SJCRH30 (cell line): ENCODE data around the gene PIGS. TPM values are rescaled to one million over a fixed set of nuclear protein-coding genes. Genes with fewer than 3 reads are reported as not detected.

Experiments
- DNase-seq, 2 experiments: peaks; one replicate each; pipeline ENCODE4 v3.0.0-alpha.2; 2015 to 2020
- H3K27ac ChIP-seq: fragments of 250-450 bp; sonication (Bioruptor Pico); 2 replicates; pipeline ENCODE4 v1.5.1; 2020; ENCODE audit warnings: mild to moderate bottlenecking, moderate library complexity
- H3K27me3 ChIP-seq: fragments of 250-450 bp; sonication (Bioruptor Pico); 2 replicates; pipeline ENCODE4 v1.5.1; 2020; ENCODE audit warnings: mild to moderate bottlenecking, moderate library complexity
- H3K36me3 ChIP-seq: fragments of 250-450 bp; sonication (Bioruptor Pico); 2 replicates; pipeline ENCODE4 v1.5.1; 2020; ENCODE audit warnings: mild to moderate bottlenecking, moderate library complexity
- H3K4me1 ChIP-seq: fragments of 250-450 bp; sonication (Bioruptor Pico); 2 replicates; pipeline ENCODE4 v1.5.1; 2020; ENCODE audit warnings: mild to moderate bottlenecking, moderate library complexity
- H3K4me3 ChIP-seq: fragments of 250-450 bp; sonication (Bioruptor Pico); 2 replicates; pipeline ENCODE4 v1.5.1; 2020; ENCODE audit warnings: mild to moderate bottlenecking, moderate library complexity
- H3K9me3 ChIP-seq: fragments of 250-450 bp; sonication (Bioruptor Pico); replicated peaks from 2 replicates; pipeline ENCODE4 v1.5.1; 2020; ENCODE audit warnings: mild to moderate bottlenecking, moderate library complexity
- total RNA-seq: library from RNA; depleted of rRNA; stranded (reverse); fragments of >200 nt; shearing (Covaris generic); gene quantifications from 2 replicates; pipeline ENCODE4 v1.2.3, GENCODE V29; 2014

PIGS gene
- total RNA-seq, 1 experiment from 2014 or later, result 41.8 TPM

GRCh38 chr17:28549236-28550132 lies 21.8 kb downstream of the PIGS start:
- Histone ChIP-seq H3K4me1 (no peaks in the 10 kb centered on the region), H3K36me3 (peaks cover 5% of the 10 kb centered on the region; the same call in 1 of the 2 replicates), H3K4me3 (no peak overlapping the region), H3K27ac (no peak overlapping the region), H3K9me3 (no peaks in the 10 kb centered on the region), H3K27me3 (no peaks in the 10 kb centered on the region)
- DNase-seq, result no peak

GRCh38 chr17:28548417-28549130 lies 22.8 kb downstream of the PIGS start:
- H3K27ac ChIP-seq, result no peak overlapping the region
- no peaks in the 10 kb centered on the region for H3K4me1 ChIP-seq
- no peaks in the 10 kb centered on the region for H3K27me3 ChIP-seq
- H3K36me3 ChIP-seq, result peaks cover 1% of the 10 kb centered on the region; the same call in 1 of the 2 replicates
- H3K9me3 ChIP-seq, result no peaks in the 10 kb centered on the region
- no peak for DNase-seq
- H3K4me3 ChIP-seq, result no peak overlapping the region

GRCh38 chr17:28547623-28548416 lies 23.5 kb downstream of the PIGS start:
- Histone ChIP-seq H3K27me3 (no peaks in the 10 kb centered on the region), H3K9me3 (no peaks in the 10 kb centered on the region), H3K4me1 (no peaks in the 10 kb centered on the region), H3K4me3 (no peak overlapping the region), H3K36me3 (no peaks in the 10 kb centered on the region), H3K27ac (no peak overlapping the region)
- peak; percentile 81 to 85 for DNase-seq

- Histone ChIP-seq H3K27me3 (no peaks in the 10 kb centered on the region), H3K4me1 (no peaks in the 10 kb centered on the region), H3K4me3 (no peak overlapping the region), H3K36me3 (no peaks in the 10 kb centered on the region), H3K9me3 (no peaks in the 10 kb centered on the region), H3K27ac (no peak overlapping the region)
- no peak for DNase-seq
These were observed 24.2 kb downstream of the PIGS start for GRCh38 chr17:28547096-28547622.

- Histone ChIP-seq H3K36me3 (no peaks in the 10 kb centered on the region), H3K4me1 (no peaks in the 10 kb centered on the region), H3K9me3 (no peaks in the 10 kb centered on the region), H3K4me3 (no peak overlapping the region), H3K27ac (no peak overlapping the region), H3K27me3 (no peaks in the 10 kb centered on the region)
- peak in 1 of 2 experiments; percentile 26 for DNase-seq
These were observed 25.4 kb downstream of the PIGS start for GRCh38 chr17:28545787-28546415.

- no peaks in the 10 kb centered on the region for H3K9me3 ChIP-seq
- no peak overlapping the region for H3K27ac ChIP-seq
- no peak overlapping the region for H3K4me3 ChIP-seq
- H3K4me1 ChIP-seq, result no peaks in the 10 kb centered on the region
- no peaks in the 10 kb centered on the region for H3K36me3 ChIP-seq
- DNase-seq, result no peak
- no peaks in the 10 kb centered on the region for H3K27me3 ChIP-seq
These were observed 26.2 kb downstream of the PIGS start for GRCh38 chr17:28545141-28545503.

GRCh38 chr17:28544402-28545140 lies 26.8 kb downstream of the PIGS start:
- no peak for DNase-seq
- Histone ChIP-seq H3K27me3 (no peaks in the 10 kb centered on the region), H3K27ac (no peak overlapping the region), H3K4me1 (no peaks in the 10 kb centered on the region), H3K36me3 (no peaks in the 10 kb centered on the region), H3K4me3 (no peak overlapping the region), H3K9me3 (no peaks in the 10 kb centered on the region)

GRCh38 chr17:28541439-28541838 lies 29.9 kb downstream of the PIGS start:
- Histone ChIP-seq H3K4me1 (no peaks in the 10 kb centered on the region), H3K27me3 (0 out of 2 replicates have a peak, but pooled peaks cover 1% of the 10 kb centered on the region), H3K9me3 (no peaks in the 10 kb centered on the region), H3K4me3 (no peak overlapping the region), H3K27ac (no peak overlapping the region), H3K36me3 (no peaks in the 10 kb centered on the region)
- DNase-seq, result no peak

GRCh38 chr17:28540231-28540630 lies 31.1 kb downstream of the PIGS start:
- Histone ChIP-seq H3K4me1 (no peaks in the 10 kb centered on the region), H3K4me3 (no peak overlapping the region), H3K36me3 (no peaks in the 10 kb centered on the region), H3K27me3 (peaks cover 3% of the 10 kb centered on the region; the same call in 1 of the 2 replicates), H3K9me3 (no peaks in the 10 kb centered on the region), H3K27ac (no peak overlapping the region)
- DNase-seq, result no peak

- no peak overlapping the region for H3K27ac ChIP-seq
- H3K4me3 ChIP-seq, result no peak overlapping the region
- no peaks in the 10 kb centered on the region for H3K36me3 ChIP-seq
These were observed 32.9 kb downstream of the PIGS start for GRCh38 chr17:28538296-28538895.

GRCh38 chr17:28537219-28537610 lies 34.1 kb downstream of the PIGS start:
- H3K36me3 ChIP-seq, result no peaks in the 10 kb centered on the region
- H3K27me3 ChIP-seq, result peaks cover 7% of the 10 kb centered on the region; the same call in 1 of the 2 replicates
- H3K9me3 ChIP-seq, result no peaks in the 10 kb centered on the region
- no peak for DNase-seq
- H3K27ac ChIP-seq, result no peak overlapping the region
- no peaks in the 10 kb centered on the region for H3K4me1 ChIP-seq
- no peak overlapping the region for H3K4me3 ChIP-seq

More at GRCh38 chr17:28538296-28538895, 32.9 kb downstream of the PIGS start:
- H3K9me3 ChIP-seq, result no peaks in the 10 kb centered on the region
- H3K4me1 ChIP-seq, result no peaks in the 10 kb centered on the region
- peaks cover 3% of the 10 kb centered on the region; the same call in 1 of the 2 replicates for H3K27me3 ChIP-seq
- no peak for DNase-seq

GRCh38 chr17:28536532-28537218 lies 34.6 kb downstream of the PIGS start:
- no peak for DNase-seq
- Histone ChIP-seq H3K4me1 (no peaks in the 10 kb centered on the region), H3K27me3 (peaks cover 11% of the 10 kb centered on the region), H3K9me3 (no peaks in the 10 kb centered on the region), H3K4me3 (no peak overlapping the region), H3K36me3 (no peaks in the 10 kb centered on the region), H3K27ac (no peak overlapping the region)
